Measurements from ENCODE around the gene INSR. TPM values are rescaled to one million over a fixed set of nuclear protein-coding genes. Genes with fewer than 3 reads are reported as not detected.

Gene INSR
- total and polyA plus RNA-seq, 4 experiments from 2014 or later, result 0.06 to 2.2 (median 0.69) TPM

DNA sequence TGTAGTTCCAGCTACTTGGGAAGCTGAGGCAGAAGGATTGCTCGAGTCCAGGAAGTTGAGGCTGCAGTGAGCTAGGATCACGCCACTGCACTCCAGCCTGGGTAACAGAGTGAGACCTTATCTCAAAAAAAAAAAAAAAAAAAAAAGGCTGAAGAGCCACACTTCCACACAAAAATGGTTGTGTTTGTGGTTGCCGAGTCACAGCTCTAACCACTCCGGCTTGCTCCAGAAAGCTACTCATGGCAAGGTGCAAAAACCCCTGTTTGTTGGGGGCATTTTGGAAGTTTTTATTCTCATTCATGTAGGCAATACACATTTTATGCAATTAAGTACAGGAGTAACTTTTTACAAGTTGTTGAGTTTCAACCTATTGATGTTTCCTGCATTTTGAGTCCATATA lies 93.5 kb downstream of the INSR start:
- H3K36me3 Mint-ChIP-seq, result peaks cover 0 to 8% of the 10 kb centered on the region in 2 donors
- intact Hi-C loops (cut with micrococcal nuclease), result no loop called here
- Histone ChIP-seq H3K9me3 (ENCODE audit: control insufficient read depth in 1 of 2, low read length in 2 of 2) (no peaks in the 10 kb centered on the region), H3K36me3 (ENCODE audit: insufficient read depth, low read length) (no peaks in the 10 kb centered on the region), H3K4me3 (ENCODE audit: low read length in 2 of 2) (no peak overlapping the region), H3K27me3 (ENCODE audit: insufficient read depth, low read length) (peaks cover 6% of the 10 kb centered on the region), H3K27ac (ENCODE audit: low read depth, low read length) (no peak overlapping the region), H3K4me1 (ENCODE audit: insufficient read depth, low read length) (peaks cover 21% of the 10 kb centered on the region)
- ChIA-PET POLR2A (ENCODE audit: partially characterized antibody) (interaction anchor here (0.7 kb wide), 1 partner anchor 140 kb away, joined by 3 read pairs; no protein-coding TSS in a partner anchor), CTCF (ENCODE audit: partially characterized antibody) (interaction anchor here (1.2 kb wide), 1 partner anchor 16 kb away, joined by 3 read pairs; no protein-coding TSS in a partner anchor)
- no peak overlapping the region for H3K27ac Mint-ChIP-seq
- no peak for DNase-seq
- H3K4me1 Mint-ChIP-seq, result peaks cover 4 to 13% (median 12%) of the 10 kb centered on the region in 4 donors
- peaks cover 9 to 19% of the 10 kb centered on the region in 2 donors for H3K27me3 Mint-ChIP-seq
- H3K9me3 Mint-ChIP-seq, result peaks cover 0 to 12% (median 0%) of the 10 kb centered on the region in 8 donors
- no peak overlapping the region for H3K4me3 Mint-ChIP-seq

- Mint-ChIP-seq H3K4me1 (peaks cover 4 to 13% (median 12%) of the 10 kb centered on the region in 4 donors), H3K27me3 (peaks cover 9 to 19% of the 10 kb centered on the region in 2 donors), H3K36me3 (peaks cover 0 to 8% of the 10 kb centered on the region in 2 donors), H3K27ac (peak overlapping the region in 2 of 7 donors; percentile 48 to 72), H3K4me3 (peak overlapping the region in 2 of 8 donors; percentile 10 to 37), H3K9me3 (peaks cover 0 to 12% (median 0%) of the 10 kb centered on the region in 8 donors)
- Histone ChIP-seq H3K36me3 (ENCODE audit: insufficient read depth, low read length) (no peaks in the 10 kb centered on the region), H3K27me3 (ENCODE audit: insufficient read depth, low read length) (peaks cover 6% of the 10 kb centered on the region), H3K27ac (ENCODE audit: low read depth, low read length) (no peak overlapping the region), H3K4me3 (ENCODE audit: low read length in 2 of 2) (no peak overlapping the region), H3K9me3 (ENCODE audit: control insufficient read depth in 1 of 2, low read length in 2 of 2) (no peaks in the 10 kb centered on the region), H3K4me1 (ENCODE audit: insufficient read depth, low read length) (peaks cover 21% of the 10 kb centered on the region)
- intact Hi-C loops (cut with micrococcal nuclease), result loop anchor here (5.0 to 10.0 kb wide), 4 partner anchors 53 to 1105 kb away; partner anchors contain the start of genes ARHGEF18 and CD320
- POLR2A ChIA-PET (ENCODE audit: partially characterized antibody), result no interaction called here
- no peak for DNase-seq
- CTCF ChIA-PET (ENCODE audit: partially characterized antibody), result no interaction called here
Observed at GRCh38 chr19:7199613-7200533, 94.3 kb downstream of the INSR start.

DNA sequence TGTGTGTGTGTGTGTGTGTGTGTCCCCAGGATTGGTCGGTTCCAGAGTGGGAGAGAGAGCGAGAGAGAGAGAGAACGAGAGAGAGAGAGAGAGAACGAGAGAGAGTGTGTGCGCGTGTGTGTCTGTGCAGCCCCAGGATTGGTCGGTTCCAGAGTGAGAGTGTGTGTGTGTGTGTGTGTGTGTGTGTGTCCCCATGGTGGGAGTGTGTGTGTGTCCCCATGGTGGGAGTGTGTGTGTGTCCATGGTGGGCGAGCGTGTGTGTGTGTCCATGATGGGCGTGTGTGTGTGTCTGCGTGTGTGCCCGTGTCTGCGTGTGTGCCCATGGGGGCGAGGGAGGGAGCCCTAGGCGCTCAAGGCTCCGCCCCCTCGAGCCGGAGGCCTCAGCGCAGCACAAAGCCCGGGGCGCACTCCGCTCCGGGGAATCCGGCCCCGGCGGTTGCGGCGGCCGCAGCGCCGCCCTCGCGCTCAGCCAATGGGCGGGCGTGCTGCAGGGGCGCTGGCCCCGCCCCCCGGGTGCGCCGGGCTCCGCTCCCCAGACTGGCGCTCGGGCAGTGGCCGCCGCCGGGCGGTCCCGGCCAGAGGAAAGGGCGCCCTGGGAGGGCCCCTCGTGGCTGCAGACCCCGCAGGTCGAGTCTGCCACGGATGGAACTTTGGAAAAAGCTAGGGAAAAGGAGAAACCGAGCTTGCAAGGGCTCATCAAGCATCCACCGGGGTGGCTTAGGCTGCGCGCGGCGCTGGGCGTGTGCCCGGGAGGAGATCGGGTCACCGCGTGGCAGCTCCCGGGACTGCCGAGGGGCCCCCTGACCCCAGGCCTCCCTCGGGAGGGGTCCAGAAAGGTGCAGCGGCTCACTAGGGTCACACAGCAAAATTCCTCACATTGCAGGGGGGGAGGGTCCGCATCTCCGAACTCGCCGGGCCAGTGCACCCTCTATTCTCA lies 96.2 kb downstream of the INSR start:
- peak; percentile 91 to 94 (median 93) for DNase-seq
- POLR2A ChIA-PET (ENCODE audit: partially characterized antibody), result interaction anchor here (1.0 to 1.5 kb wide), 3 partner anchors 96 to 151 kb away, joined by 3 to 6 read pairs (median 5); partner anchors contain the start of genes ARHGEF18 and INSR
- intact Hi-C loops (cut with micrococcal nuclease), result loop anchor here (1.0 to 10.0 kb wide), 5 partner anchors 51 to 1107 kb away; partner anchors contain the start of genes ARHGEF18, CD320 and INSR

DNA sequence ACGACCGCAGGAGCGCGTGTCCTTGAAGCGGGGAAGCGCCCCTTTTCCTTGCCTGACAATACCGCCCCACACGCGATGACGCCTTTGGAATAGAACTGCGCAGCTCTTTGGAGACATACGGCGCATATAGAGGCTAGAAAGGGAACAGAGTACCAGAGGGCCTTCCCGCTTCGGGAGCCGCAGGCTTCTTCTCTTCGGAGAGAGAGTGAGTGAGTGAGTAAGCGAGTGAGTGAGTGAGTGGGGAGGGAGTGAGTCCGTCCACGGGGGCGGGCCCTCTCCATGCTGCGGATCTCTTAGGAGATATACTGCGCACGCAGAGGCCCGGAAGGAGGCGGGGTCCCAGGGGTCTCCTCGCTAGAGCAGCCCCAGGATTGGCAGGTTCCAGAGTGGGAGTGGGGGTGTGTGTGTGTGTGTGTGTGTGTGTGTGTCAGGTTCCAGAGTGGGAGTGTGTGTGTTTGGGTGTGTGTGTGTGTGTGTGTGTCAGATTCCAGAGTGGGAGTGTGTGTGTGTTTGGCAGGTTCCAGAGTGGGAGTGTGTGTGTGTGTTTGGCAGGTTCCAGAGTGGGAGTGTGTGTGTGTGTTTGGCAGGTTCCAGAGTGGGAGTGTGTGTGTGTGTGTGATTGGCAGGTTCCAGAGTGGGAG lies 97.0 kb downstream of the INSR start:
- intact Hi-C loops (cut with micrococcal nuclease), result loop anchor here (1.0 to 10.0 kb wide), 5 partner anchors 50 to 1108 kb away; partner anchors contain the start of genes ARHGEF18, CD320 and INSR
- peaks cover 9 to 13% of the 10 kb centered on the region in 2 donors for H3K27me3 Mint-ChIP-seq
- peak overlapping the region; percentile 85 to 99 (median 92) for H3K4me3 Mint-ChIP-seq
- peaks cover 9 to 25% (median 18%) of the 10 kb centered on the region in 4 donors for H3K4me1 Mint-ChIP-seq
- peaks cover 6% of the 10 kb centered on the region for H3K27me3 ChIP-seq (ENCODE audit: insufficient read depth, low read length)
- peak; percentile 75 to 95 (median 81) for DNase-seq
- no peaks in the 10 kb centered on the region for H3K36me3 ChIP-seq (ENCODE audit: insufficient read depth, low read length)
- peak overlapping the region; percentile 96 to 100 (median 98) for H3K27ac Mint-ChIP-seq
- H3K9me3 Mint-ChIP-seq, result peaks cover 0 to 12% (median 0%) of the 10 kb centered on the region in 8 donors
- H3K36me3 Mint-ChIP-seq, result peaks cover 0 to 8% of the 10 kb centered on the region in 2 donors
- peak overlapping the region; percentile 65 to 86 for H3K4me3 ChIP-seq (ENCODE audit: low read length in 2 of 2)
- H3K27ac ChIP-seq (ENCODE audit: low read depth, low read length), result peak overlapping the region; percentile 61
- CTCF ChIA-PET (ENCODE audit: partially characterized antibody), result interaction anchor here (0.8 kb wide), 1 partner anchor 11 kb away, joined by 3 read pairs; no protein-coding TSS in a partner anchor
- no peaks in the 10 kb centered on the region for H3K9me3 ChIP-seq (ENCODE audit: control insufficient read depth in 1 of 2, low read length in 2 of 2)
- POLR2A ChIA-PET (ENCODE audit: partially characterized antibody), result interaction anchor here (0.6 to 1.0 kb wide), 4 partner anchors 97 to 358 kb away, joined by 3 to 6 read pairs (median 3); partner anchors contain the start of genes ARHGEF18 and INSR
- peaks cover 28% of the 10 kb centered on the region for H3K4me1 ChIP-seq (ENCODE audit: insufficient read depth, low read length)

More for the DNA sequence above, 96.2 kb downstream of the INSR start:
- peaks cover 4 to 19% (median 12%) of the 10 kb centered on the region in 4 donors for H3K4me1 Mint-ChIP-seq
- CTCF ChIA-PET (ENCODE audit: partially characterized antibody), result interaction anchor here (0.9 kb wide), 1 partner anchor 49 kb away, joined by 4 read pairs; no protein-coding TSS in a partner anchor
- Histone ChIP-seq H3K9me3 (ENCODE audit: control insufficient read depth in 1 of 2, low read length in 2 of 2) (no peaks in the 10 kb centered on the region), H3K36me3 (ENCODE audit: insufficient read depth, low read length) (no peaks in the 10 kb centered on the region), H3K27ac (ENCODE audit: low read depth, low read length) (peak overlapping the region; percentile 61), H3K27me3 (ENCODE audit: insufficient read depth, low read length) (peaks cover 6% of the 10 kb centered on the region), H3K4me1 (ENCODE audit: insufficient read depth, low read length) (peaks cover 21% of the 10 kb centered on the region), H3K4me3 (ENCODE audit: low read length in 2 of 2) (peak overlapping the region; percentile 65 to 86)
- H3K27ac Mint-ChIP-seq, result peak overlapping the region; percentile 96 to 100 (median 98)
- H3K27me3 Mint-ChIP-seq, result peaks cover 9 to 15% of the 10 kb centered on the region in 2 donors
- peaks cover 0 to 12% (median 0%) of the 10 kb centered on the region in 8 donors for H3K9me3 Mint-ChIP-seq
- H3K36me3 Mint-ChIP-seq, result peaks cover 0 to 8% of the 10 kb centered on the region in 2 donors
- H3K4me3 Mint-ChIP-seq, result peak overlapping the region; percentile 85 to 99 (median 92)

DNA sequence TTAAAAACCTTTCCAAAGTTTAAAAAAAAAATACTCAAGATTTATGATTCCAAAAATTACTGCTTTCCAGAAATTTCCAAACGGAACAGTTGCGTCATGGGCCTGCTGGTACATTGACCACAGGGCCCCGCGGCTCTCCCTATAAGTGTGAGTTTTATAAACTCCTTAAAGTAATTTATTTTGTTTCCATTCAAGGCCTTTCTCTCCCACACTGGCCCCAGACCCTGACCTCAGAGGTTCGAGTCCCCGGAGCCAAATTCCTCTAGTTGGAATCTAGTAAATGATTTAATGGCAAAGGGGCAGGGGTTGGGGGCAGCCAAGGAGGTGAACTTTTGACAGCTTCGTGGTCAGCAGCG lies 97.5 kb downstream of the INSR start:
- Histone ChIP-seq H3K36me3 (ENCODE audit: insufficient read depth, low read length) (no peaks in the 10 kb centered on the region), H3K27ac (ENCODE audit: low read depth, low read length) (no peak overlapping the region), H3K4me1 (ENCODE audit: insufficient read depth, low read length) (peaks cover 33% of the 10 kb centered on the region), H3K4me3 (ENCODE audit: low read length in 2 of 2) (peak overlapping the region; percentile 65 to 86), H3K9me3 (ENCODE audit: control insufficient read depth in 1 of 2, low read length in 2 of 2) (no peaks in the 10 kb centered on the region), H3K27me3 (ENCODE audit: insufficient read depth, low read length) (peaks cover 6% of the 10 kb centered on the region)
- POLR2A ChIA-PET (ENCODE audit: partially characterized antibody), result interaction anchor here (0.6 to 1.0 kb wide), 4 partner anchors 97 to 358 kb away, joined by 3 to 6 read pairs (median 3); partner anchors contain the start of genes ARHGEF18 and INSR
- no peak for DNase-seq
- Mint-ChIP-seq H3K4me1 (peaks cover 13 to 30% (median 21%) of the 10 kb centered on the region in 4 donors), H3K4me3 (peak overlapping the region; percentile 85 to 99 (median 92)), H3K36me3 (peaks cover 0 to 8% of the 10 kb centered on the region in 2 donors), H3K27ac (peak overlapping the region in 6 of 7 donors; percentile 96 to 100 (median 98)), H3K27me3 (peaks cover 9 to 10% of the 10 kb centered on the region in 2 donors), H3K9me3 (peaks cover 0 to 12% (median 0%) of the 10 kb centered on the region in 8 donors)
- CTCF ChIA-PET (ENCODE audit: partially characterized antibody), result interaction anchor here (0.7 to 0.8 kb wide), 2 partner anchors 10 to 48 kb away, joined by 3 read pairs; no protein-coding TSS in a partner anchor
- intact Hi-C loops (cut with micrococcal nuclease), result loop anchor here (1.0 to 10.0 kb wide), 5 partner anchors 49 to 1108 kb away; partner anchors contain the start of genes ARHGEF18, CD320 and INSR

DNA sequence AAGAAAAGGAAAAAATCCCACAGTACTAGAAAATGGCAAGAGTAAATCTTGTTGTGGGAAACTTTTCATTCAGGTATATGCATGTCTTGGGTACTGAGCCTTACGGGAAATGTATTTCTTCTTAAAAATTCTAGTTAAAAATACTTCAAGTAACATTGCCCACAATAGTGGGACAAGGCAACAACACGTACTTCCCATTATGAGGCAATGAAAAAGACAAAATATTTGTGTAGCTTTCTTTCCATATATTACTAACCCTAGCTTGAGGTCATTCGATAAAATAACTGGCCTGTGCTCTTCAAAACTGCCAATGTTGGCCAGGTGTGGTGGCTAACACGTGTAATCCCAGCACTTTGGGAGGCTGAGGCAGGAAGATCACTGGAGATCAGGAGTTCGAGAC lies 99.2 kb downstream of the INSR start:
- Histone ChIP-seq H3K4me1 (ENCODE audit: insufficient read depth, low read length) (peaks cover 38% of the 10 kb centered on the region), H3K36me3 (ENCODE audit: insufficient read depth, low read length) (no peaks in the 10 kb centered on the region), H3K27me3 (ENCODE audit: insufficient read depth, low read length) (peaks cover 6% of the 10 kb centered on the region), H3K9me3 (ENCODE audit: control insufficient read depth in 1 of 2, low read length in 2 of 2) (no peaks in the 10 kb centered on the region), H3K27ac (ENCODE audit: low read depth, low read length) (no peak overlapping the region), H3K4me3 (ENCODE audit: low read length in 2 of 2) (no peak overlapping the region)
- ChIA-PET CTCF (ENCODE audit: partially characterized antibody) (no interaction called here), POLR2A (ENCODE audit: partially characterized antibody) (no interaction called here)
- no peak for DNase-seq
- H3K36me3 Mint-ChIP-seq, result peaks cover 0 to 8% of the 10 kb centered on the region in 2 donors
- H3K9me3 Mint-ChIP-seq, result peaks cover 0 to 12% (median 0%) of the 10 kb centered on the region in 8 donors
- intact Hi-C loops (cut with micrococcal nuclease), result loop anchor here (5.0 to 10.0 kb wide), 4 partner anchors 48 to 1110 kb away; partner anchors contain the start of genes ARHGEF18 and CD320
- H3K4me3 Mint-ChIP-seq, result no peak overlapping the region
- H3K4me1 Mint-ChIP-seq, result peaks cover 17 to 35% (median 24%) of the 10 kb centered on the region in 4 donors
- H3K27ac Mint-ChIP-seq, result peak overlapping the region in 1 of 7 donors; percentile 99
- H3K27me3 Mint-ChIP-seq, result peaks cover 9 to 10% of the 10 kb centered on the region in 2 donors

All from CD4-positive, alpha-beta memory T cell (primary cell).